GM12801 (cell line): ENCODE results near the gene PMEL.

Experiments used
- TF ChIP-seq, protein P1 (sequence below): IDR thresholded peaks from one replicate; pipeline ENCODE4 v1.5.1; 2011; ENCODE audit warnings: control low read depth; ENCODE audit not compliant: insufficient read length; ENCODE audit errors: extremely low read depth

PMEL gene

GRCh38 chr12:55965941-55966407, at the start of gene PMEL:
Gene PMEL (minus strand): TSS chr12:55966042. CDS start chr12:55966011, 31 bp downstream.
- TF ChIP-seq, protein P1, sequence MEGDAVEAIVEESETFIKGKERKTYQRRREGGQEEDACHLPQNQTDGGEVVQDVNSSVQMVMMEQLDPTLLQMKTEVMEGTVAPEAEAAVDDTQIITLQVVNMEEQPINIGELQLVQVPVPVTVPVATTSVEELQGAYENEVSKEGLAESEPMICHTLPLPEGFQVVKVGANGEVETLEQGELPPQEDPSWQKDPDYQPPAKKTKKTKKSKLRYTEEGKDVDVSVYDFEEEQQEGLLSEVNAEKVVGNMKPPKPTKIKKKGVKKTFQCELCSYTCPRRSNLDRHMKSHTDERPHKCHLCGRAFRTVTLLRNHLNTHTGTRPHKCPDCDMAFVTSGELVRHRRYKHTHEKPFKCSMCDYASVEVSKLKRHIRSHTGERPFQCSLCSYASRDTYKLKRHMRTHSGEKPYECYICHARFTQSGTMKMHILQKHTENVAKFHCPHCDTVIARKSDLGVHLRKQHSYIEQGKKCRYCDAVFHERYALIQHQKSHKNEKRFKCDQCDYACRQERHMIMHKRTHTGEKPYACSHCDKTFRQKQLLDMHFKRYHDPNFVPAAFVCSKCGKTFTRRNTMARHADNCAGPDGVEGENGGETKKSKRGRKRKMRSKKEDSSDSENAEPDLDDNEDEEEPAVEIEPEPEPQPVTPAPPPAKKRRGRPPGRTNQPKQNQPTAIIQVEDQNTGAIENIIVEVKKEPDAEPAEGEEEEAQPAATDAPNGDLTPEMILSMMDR = no peak

DNA sequence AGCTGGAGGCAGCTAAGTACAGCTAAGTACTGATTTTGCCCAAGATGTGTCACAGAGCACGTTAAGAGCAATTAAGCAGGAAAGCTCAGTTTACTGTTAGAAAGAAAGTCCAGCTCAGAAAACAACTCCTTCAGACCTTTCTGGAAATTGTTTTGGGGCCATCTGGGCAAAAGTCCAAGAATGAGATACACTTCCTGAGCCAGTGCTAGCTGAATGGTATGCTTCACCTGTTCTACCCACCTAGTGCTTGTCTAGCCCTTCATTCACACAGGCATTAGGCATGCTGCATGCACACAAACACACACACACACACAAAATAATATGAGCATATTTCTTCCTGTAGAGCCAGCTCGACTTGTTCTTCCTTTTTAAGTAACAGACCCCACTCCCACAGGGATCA, 48.4 kb upstream of the PMEL start:
- TF ChIP-seq, protein P1 = no peak

- TF ChIP-seq, protein P1 = no peak
Observed at GRCh38 chr12:56013482-56013881, 47.6 kb upstream of the PMEL start.

GRCh38 chr12:56011509-56012090, 45.8 kb upstream of the PMEL start:
- TF ChIP-seq, protein P1 = no peak

- TF ChIP-seq, protein P1 = no peak
Observed at GRCh38 chr12:56010111-56010570, 44.3 kb upstream of the PMEL start.

DNA sequence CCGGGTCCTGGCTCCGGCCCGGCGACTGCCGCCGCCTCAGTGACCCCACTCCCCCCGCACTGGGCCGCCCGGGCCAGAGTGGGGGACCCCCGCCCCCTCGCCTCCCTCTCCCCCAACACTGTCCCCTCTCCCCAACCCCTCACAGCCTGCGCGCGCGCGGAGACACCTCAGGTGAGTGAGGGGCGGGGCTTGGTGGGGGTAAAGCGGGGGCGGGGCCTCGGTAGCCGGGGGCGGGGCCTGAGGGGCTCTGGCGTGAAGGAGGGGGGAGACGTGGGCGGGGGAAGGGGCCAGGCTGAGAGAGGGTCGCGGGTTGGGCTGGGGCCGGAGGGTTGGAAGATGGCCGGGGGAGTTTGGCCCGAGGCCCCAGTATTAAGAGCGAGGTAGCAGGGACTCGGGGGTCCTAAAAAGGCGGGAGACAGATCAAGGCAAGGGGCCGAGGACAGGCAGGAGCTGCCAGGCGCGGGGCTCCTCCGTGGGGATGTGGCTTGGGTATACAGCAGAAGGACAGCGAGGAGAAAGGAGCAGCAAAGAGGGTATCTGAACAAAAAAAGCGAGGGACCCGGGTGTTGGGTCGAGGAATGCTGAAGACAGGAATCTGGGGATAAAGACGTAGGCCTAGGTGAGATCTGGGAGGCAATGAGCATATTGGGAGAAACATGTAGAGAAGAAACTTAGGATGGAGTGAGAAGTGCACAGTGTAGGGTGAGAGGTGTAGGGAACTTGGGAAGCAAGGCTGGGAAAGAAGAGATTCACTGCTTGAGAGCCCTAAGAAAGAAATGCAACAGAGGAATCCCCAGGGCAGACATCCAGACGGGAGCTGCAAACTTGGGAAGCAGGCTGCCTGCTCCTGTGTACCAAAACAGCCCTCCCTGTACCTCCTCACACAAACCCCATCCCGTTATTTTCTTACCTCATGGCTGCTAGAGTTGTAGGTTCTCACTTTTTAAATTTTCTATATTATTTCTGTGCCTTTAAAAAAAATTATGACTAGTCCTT, 42.0 kb upstream of the PMEL start:
- TF ChIP-seq, protein P1 = no peak

DNA sequence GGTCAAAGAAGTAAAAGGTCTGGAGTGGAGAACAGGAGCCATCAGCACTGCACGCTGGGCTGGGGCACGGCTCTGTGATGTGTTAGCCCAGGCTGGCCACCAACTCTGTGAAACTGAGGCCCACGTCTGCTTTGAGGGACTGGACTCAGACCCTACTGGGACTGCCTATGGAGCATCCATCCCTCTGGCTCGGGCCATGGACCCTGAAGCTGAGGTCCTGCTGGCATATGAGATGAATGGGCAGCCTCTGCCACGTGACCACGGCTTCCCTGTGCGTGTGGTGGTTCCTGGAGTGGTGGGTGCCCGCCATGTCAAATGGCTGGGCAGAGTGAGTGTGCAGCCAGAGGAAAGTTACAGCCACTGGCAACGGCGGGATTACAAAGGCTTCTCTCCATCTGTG, 38.4 kb upstream of the PMEL start:
- TF ChIP-seq, protein P1 = no peak
